Subcutaneous adipose tissue (tissue), 4 donors: ENCODE measurements around the gene CA6. TPM values are rescaled to one million over a fixed set of nuclear protein-coding genes. Genes with fewer than 3 reads are reported as not detected.

Source experiments
- small RNA-seq: library from RNA; depleted of rRNA; stranded (forward); fragments of <200 nt; gene quantifications from one replicate; pipeline ENCODE3, GENCODE V24; 2016
- total RNA-seq, 4 donors: library from RNA; depleted of rRNA; stranded (reverse); fragments of >200 nt; gene quantifications; one replicate each; pipeline ENCODE4 v1.1.0, GENCODE V29; 2016
- TF ChIP-seq, protein P1 (sequence below): fragments of 450-650 bp; IDR thresholded peaks from one replicate; pipeline ENCODE4 v1.5.1; 2016; ENCODE audit warnings: low read depth, mild to moderate bottlenecking, control low read depth, antibody characterized with exemption, moderate library complexity

Gene CA6
- total RNA-seq, 4 donors from 2014 or later, result not detected

DNA sequence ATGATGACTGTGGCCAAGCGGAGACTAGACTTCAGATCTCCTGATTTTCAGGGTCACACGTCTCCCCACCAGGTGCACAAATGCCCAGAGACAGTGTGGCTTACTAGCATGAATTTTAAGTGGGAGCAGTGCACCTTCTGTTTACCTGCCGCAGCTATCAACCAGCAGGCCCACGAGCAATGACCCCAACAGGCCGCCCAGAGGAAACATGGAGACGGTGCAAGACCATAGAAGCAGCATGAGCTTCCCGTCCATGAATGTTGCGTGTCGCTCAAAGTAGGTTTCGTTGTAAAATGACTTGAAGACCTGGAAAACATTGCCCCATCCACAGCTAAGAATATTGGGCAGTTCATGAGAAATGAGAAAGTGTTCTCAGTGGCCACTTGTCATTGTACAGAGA is 77.1 kb downstream of the CA6 start:
- TF ChIP-seq, protein P1, sequence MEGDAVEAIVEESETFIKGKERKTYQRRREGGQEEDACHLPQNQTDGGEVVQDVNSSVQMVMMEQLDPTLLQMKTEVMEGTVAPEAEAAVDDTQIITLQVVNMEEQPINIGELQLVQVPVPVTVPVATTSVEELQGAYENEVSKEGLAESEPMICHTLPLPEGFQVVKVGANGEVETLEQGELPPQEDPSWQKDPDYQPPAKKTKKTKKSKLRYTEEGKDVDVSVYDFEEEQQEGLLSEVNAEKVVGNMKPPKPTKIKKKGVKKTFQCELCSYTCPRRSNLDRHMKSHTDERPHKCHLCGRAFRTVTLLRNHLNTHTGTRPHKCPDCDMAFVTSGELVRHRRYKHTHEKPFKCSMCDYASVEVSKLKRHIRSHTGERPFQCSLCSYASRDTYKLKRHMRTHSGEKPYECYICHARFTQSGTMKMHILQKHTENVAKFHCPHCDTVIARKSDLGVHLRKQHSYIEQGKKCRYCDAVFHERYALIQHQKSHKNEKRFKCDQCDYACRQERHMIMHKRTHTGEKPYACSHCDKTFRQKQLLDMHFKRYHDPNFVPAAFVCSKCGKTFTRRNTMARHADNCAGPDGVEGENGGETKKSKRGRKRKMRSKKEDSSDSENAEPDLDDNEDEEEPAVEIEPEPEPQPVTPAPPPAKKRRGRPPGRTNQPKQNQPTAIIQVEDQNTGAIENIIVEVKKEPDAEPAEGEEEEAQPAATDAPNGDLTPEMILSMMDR, result no peak

Small RNA genes lying within 50 kb of the gene (small RNA-seq; reads per million reads assigned to genes)
- not detected for gene AL139415.2
- not detected for gene RN7SL451P

Other genes with a start within 250 kb of the CA6 start
- 10 to 100 TPM; 67.0 to 91.4 (median 83.1) TPM for gene RERE, start 128.2 kb upstream of the CA6 start, total RNA-seq
- 100 to 1,000 TPM; 390 to 481 (median 441) TPM for gene ENO1, start 67.2 kb upstream of the CA6 start, total RNA-seq
- gene SLC2A7, start 80.6 kb downstream of the CA6 start, total RNA-seq, result not detected
- 10 to 100 TPM in 1 of 4 donors, 1 to 10 TPM in 3; 1.9 to 10.5 (median 4.5) TPM for gene SLC2A5, start 123.8 kb downstream of the CA6 start, total RNA-seq
- gene GPR157, start 183.2 kb downstream of the CA6 start, total RNA-seq, result 10 to 100 TPM in 1 of 4 donors, 1 to 10 TPM in 3; 3.5 to 13.4 (median 4.0) TPM